ENCODE measurements around the gene LGI4.
A peak's percentile ranks its signal among the peaks of the same experiment; 100 is the strongest.
"Not testable (repeated sequence)": the region's sequence is repeated elsewhere in the genome, so short reads cannot be mapped to it uniquely, and the experiment has no call there.

LGI4 gene

GRCh38 chr19:35160629-35161433 is 26.0 kb upstream of the LGI4 start:
- no peak for DNase-seq

GRCh38 chr19:35159606-35160005 is 24.7 kb upstream of the LGI4 start:
- DNase-seq, result no peak

GRCh38 chr19:35157431-35157830 is 22.6 kb upstream of the LGI4 start:
- DNase-seq, result no peak

- DNase-seq, result no peak
Measured at GRCh38 chr19:35156673-35157014, 21.8 kb upstream of the LGI4 start.

GRCh38 chr19:35155981-35156672 is 21.3 kb upstream of the LGI4 start:
- no peak for DNase-seq

GRCh38 chr19:35155441-35155840 is 20.6 kb upstream of the LGI4 start:
- DNase-seq, result no peak

- DNase-seq, result peak; percentile 67
Measured at GRCh38 chr19:35154525-35155406, 19.9 kb upstream of the LGI4 start, which contains the start of gene FXYD5. FXYD5 (plus strand) TSS chr19:35154735; CDS start chr19:35155551, 816 bp downstream.

- DNase-seq, result peak; percentile 66
Measured at GRCh38 chr19:35153701-35154524, 19.1 kb upstream of the LGI4 start.

- not testable (repeated sequence) for DNase-seq
Measured at GRCh38 chr19:35153129-35153522, 18.3 kb upstream of the LGI4 start.

- DNase-seq, result no peak
Measured at GRCh38 chr19:35151273-35152065, 16.6 kb upstream of the LGI4 start.

- DNase-seq, result no peak
Measured at GRCh38 chr19:35150445-35150844, 15.6 kb upstream of the LGI4 start.

GRCh38 chr19:35149463-35149862 is 14.6 kb upstream of the LGI4 start:
- DNase-seq, result no peak

GRCh38 chr19:35146746-35147459 is 12.0 kb upstream of the LGI4 start:
- DNase-seq, result no peak

- peak; percentile 63 for DNase-seq
Measured at GRCh38 chr19:35144600-35145436, 10.0 kb upstream of the LGI4 start.

- DNase-seq, result no peak
Measured at GRCh38 chr19:35144259-35144599, 9.4 kb upstream of the LGI4 start.

GRCh38 chr19:35143818-35144217 is 9.0 kb upstream of the LGI4 start:
- DNase-seq, result no peak

- DNase-seq, result no peak
Measured at GRCh38 chr19:35143231-35143715, 8.4 kb upstream of the LGI4 start, which contains the start of gene FXYD7. FXYD7 (plus strand) TSS chr19:35143255; CDS start chr19:35143334, 79 bp downstream.

- DNase-seq, result peak; percentile 69
Measured at GRCh38 chr19:35142606-35143230, 7.9 kb upstream of the LGI4 start.

Data from CD4-positive, alpha-beta T cell treated with Interleukin-4 for 4 hours (primary cell).